HEK293 (cell line): ENCODE measurements around the gene EYA3.

ENCODE experiments used
- CTCF ChIA-PET: fragments of 350-600 bp; formaldehyde crosslinking; extraction: SDS; loops from one replicate; lab custom pipeline; 2021; ENCODE audit warnings: antibody characterized with exemption; lab: Yijun Ruan, JAX
- POLR2A ChIA-PET: fragments of 300-600 bp; formaldehyde crosslinking; extraction: SDS; loops from one replicate; lab custom pipeline; 2020; ENCODE audit warnings: antibody characterized with exemption, inconsistent platforms; lab: Yijun Ruan, JAX
- H3K27ac ChIP-seq: fragments of 200-500 bp; sonication (Bioruptor generic); 2 replicates; pipeline ENCODE4 v1.5.1; 2014; ENCODE audit warnings: low read depth, low read length, control low read depth, inconsistent platforms; ENCODE audit errors: extremely low read depth
- H3K36me3 ChIP-seq, 2 experiments: fragments of 200-500 bp in 1 of 2; sonication (Bioruptor generic) in 1 of 2; 1 replicate in 1 of 2; 2 replicates in 1 of 2; pipeline ENCODE4 v1.5.1; 2014 to 2017; ENCODE audit warnings: inconsistent platforms in 2 of 2, low read length in 2 of 2; ENCODE audit not compliant: control insufficient read depth in 2 of 2, insufficient read depth in 1 of 2
- H3K4me1 ChIP-seq: fragments of 200-500 bp; sonication (Bioruptor generic); 2 replicates; pipeline ENCODE4 v1.5.1; 2014; ENCODE audit warnings: mild to moderate bottlenecking, low read length, inconsistent platforms; ENCODE audit not compliant: control insufficient read depth, insufficient read depth
- H3K4me3 ChIP-seq: 2 replicates; pipeline ENCODE4 v1.5.1; 2011; ENCODE audit warnings: low read depth, mild to moderate bottlenecking, control low read depth, low read length, moderate library complexity
- H3K9me3 ChIP-seq: fragments of 200-500 bp; sonication (Bioruptor generic); 2 replicates; pipeline ENCODE4 v1.5.1; 2014; ENCODE audit warnings: low read depth, low read length, inconsistent platforms; ENCODE audit not compliant: control insufficient read depth, insufficient read depth
- EGR2 ChIP-seq: fragments of 450-650 bp; formaldehyde crosslinking; IDR thresholded peaks from 2 replicates; pipeline ENCODE4 v1.5.1; 2016; ENCODE audit warnings: low read depth, missing biosample characterization, missing genetic modification characterization
- KLF7 ChIP-seq: fragments of 450-650 bp; formaldehyde crosslinking; IDR thresholded peaks from 2 replicates; pipeline ENCODE4 v1.5.1; 2016; ENCODE audit warnings: missing biosample characterization, missing genetic modification characterization, borderline replicate concordance
- PRDM6 ChIP-seq: fragments of 450-650 bp; formaldehyde crosslinking; IDR thresholded peaks from 2 replicates; pipeline ENCODE4 v1.5.1; 2017; ENCODE audit warnings: missing biosample characterization, missing genetic modification characterization
- SETDB1 ChIP-seq: IDR thresholded peaks from one replicate; pipeline ENCODE4 v1.6.1; 2017; ENCODE audit warnings: mild to moderate bottlenecking, low read length, moderate library complexity, mixed read lengths; ENCODE audit not compliant: insufficient read length
- ZBTB44 ChIP-seq: fragments of 450-650 bp; IDR thresholded peaks from 2 replicates; pipeline ENCODE4 v1.5.1; 2018; ENCODE audit warnings: missing biosample characterization, mild to moderate bottlenecking, missing genetic modification characterization
- ZEB2 ChIP-seq: fragments of 450-650 bp; formaldehyde crosslinking; IDR thresholded peaks from 2 replicates; pipeline ENCODE4 v1.5.1; 2016; ENCODE audit warnings: missing biosample characterization, missing genetic modification characterization
- ZNF2 ChIP-seq: fragments of 450-650 bp; formaldehyde crosslinking; IDR thresholded peaks from 2 replicates; pipeline ENCODE4 v1.5.1; 2016; ENCODE audit warnings: missing biosample characterization, missing genetic modification characterization
- ZNF341 ChIP-seq: fragments of 450-650 bp; formaldehyde crosslinking; IDR thresholded peaks from 2 replicates; pipeline ENCODE4; 2016; ENCODE audit warnings: low read depth, missing biosample characterization, missing genetic modification characterization
- ZNF449 ChIP-seq: fragments of 450-650 bp; formaldehyde crosslinking; IDR thresholded peaks from 2 replicates; pipeline ENCODE4 v1.5.1; 2017; ENCODE audit warnings: missing biosample characterization, mild to moderate bottlenecking, missing genetic modification characterization, moderate library complexity
- ZNF513 ChIP-seq: fragments of 450-650 bp; IDR thresholded peaks from 2 replicates; pipeline ENCODE4 v1.5.1; 2018; ENCODE audit warnings: missing biosample characterization, missing genetic modification characterization
- ZNF548 ChIP-seq: fragments of 450-650 bp; formaldehyde crosslinking; IDR thresholded peaks from 2 replicates; pipeline ENCODE4 v1.5.1; 2016; ENCODE audit warnings: missing biosample characterization, missing genetic modification characterization
- ZNF600 ChIP-seq: fragments of 450-650 bp; formaldehyde crosslinking; IDR thresholded peaks from 2 replicates; pipeline ENCODE4 v1.5.1; 2016; ENCODE audit warnings: missing biosample characterization, missing genetic modification characterization
- ZNF623 ChIP-seq: fragments of 450-650 bp; formaldehyde crosslinking; IDR thresholded peaks from 2 replicates; pipeline ENCODE4 v1.5.1; 2016; ENCODE audit warnings: missing biosample characterization, missing genetic modification characterization
- ZNF785 ChIP-seq: fragments of 450-650 bp; formaldehyde crosslinking; IDR thresholded peaks from 2 replicates; pipeline ENCODE4 v1.5.1; 2016; ENCODE audit warnings: missing biosample characterization, missing genetic modification characterization
- ZSCAN4 ChIP-seq: fragments of 450-650 bp; formaldehyde crosslinking; IDR thresholded peaks from 2 replicates; pipeline ENCODE4 v1.5.1; 2017; ENCODE audit warnings: missing biosample characterization, missing genetic modification characterization

The EYA3 gene

GRCh38 chr1:27945020-27945419 is 143.4 kb downstream of the EYA3 start:
- H3K4me1 ChIP-seq, result no peaks in the 10 kb centered on the region
- no peaks in the 10 kb centered on the region for H3K9me3 ChIP-seq
- POLR2A ChIA-PET, result no interaction called here
- no peak overlapping the region for H3K4me3 ChIP-seq
- no peaks in the 10 kb centered on the region for H3K36me3 ChIP-seq
- TF ChIP-seq SETDB1, result no peak
- no peak overlapping the region for H3K27ac ChIP-seq
- CTCF ChIA-PET, result interaction anchor here (0.9 to 1.6 kb wide), 3 partner anchors 7 to 11 kb away, joined by 3 to 5 read pairs (median 4); no protein-coding TSS in a partner anchor

GRCh38 chr1:27941671-27942540 is 146.5 kb downstream of the EYA3 start:
- CTCF ChIA-PET, result interaction anchor here (1.0 to 4.9 kb wide), 2 partner anchors 17 to 67 kb away, joined by 3 to 32 read pairs; partner anchors contain the start of gene XKR8
- Histone ChIP-seq H3K36me3 (no peaks in the 10 kb centered on the region), H3K4me1 (no peaks in the 10 kb centered on the region), H3K27ac (no peak overlapping the region), H3K9me3 (no peaks in the 10 kb centered on the region), H3K4me3 (no peak overlapping the region)
- TF ChIP-seq EGR2 (tag by site-specific recombination) (peak; percentile 39; the same call in 1 of the 2 replicates), ZSCAN4 (tag by site-specific recombination) (peak; percentile 91), PRDM6 (no peak), ZNF449 (tag by site-specific recombination) (0 out of 2 replicates have a peak, but pooled peaks have one; percentile 16)
- TF ChIP-seq, all 188 proteins: peak for 3
- POLR2A ChIA-PET, result no interaction called here

GRCh38 chr1:27940870-27941560 is 147.4 kb downstream of the EYA3 start:
- Histone ChIP-seq H3K27ac (no peak overlapping the region), H3K9me3 (no peaks in the 10 kb centered on the region), H3K4me1 (no peaks in the 10 kb centered on the region), H3K36me3 (no peaks in the 10 kb centered on the region), H3K4me3 (no peak overlapping the region)
- ChIA-PET POLR2A (no interaction called here), CTCF (interaction anchor here (0.6 to 4.9 kb wide), 18 partner anchors 8 to 770 kb away, joined by 3 to 32 read pairs (median 4); partner anchors contain the start of gene XKR8)
- peak; percentile 40 for TF ChIP-seq ZNF623 (tag by site-specific recombination)
- TF ChIP-seq ZNF548 (tag by site-specific recombination), result no peak

GRCh38 chr1:27940297-27940696 is 148.1 kb downstream of the EYA3 start:
- no peaks in the 10 kb centered on the region for H3K36me3 ChIP-seq
- peaks cover under 1% of the 10 kb centered on the region; the same call in 1 of the 2 replicates for H3K4me1 ChIP-seq
- POLR2A ChIA-PET, result interaction anchor here (1.1 kb wide), 1 partner anchor 36 kb away, joined by 3 read pairs; no protein-coding TSS in a partner anchor
- H3K4me3 ChIP-seq, result no peak overlapping the region
- TF ChIP-seq ZNF341 (tag by site-specific recombination) (peak; percentile 31; the same call in 1 of the 2 replicates), ZNF513 (tag by site-specific recombination) (no peak), ZNF2 (tag by site-specific recombination) (no peak), ZBTB44 (tag by site-specific recombination) (no peak), ZNF600 (tag by site-specific recombination) (no peak), ZEB2 (tag by site-specific recombination) (no peak), ZNF785 (tag by site-specific recombination) (no peak), KLF7 (tag by site-specific recombination) (no peak)
- H3K27ac ChIP-seq, result no peak overlapping the region
- CTCF ChIA-PET, result interaction anchor here (0.6 to 4.9 kb wide), 20 partner anchors 7 to 771 kb away, joined by 3 to 32 read pairs (median 4); partner anchors contain the start of gene XKR8
- H3K9me3 ChIP-seq, result no peaks in the 10 kb centered on the region
